IMR-90 (cell line): ENCODE data around the gene KLK1. TPM values are rescaled to one million over a fixed set of nuclear protein-coding genes. Genes with fewer than 3 reads are reported as not detected.

Experiments
- ATAC-seq: fragments of 200-7000 bp; cut with Tn5 transposase; 2 replicates; pipeline ENCODE4 v1.9.1; 2020; ENCODE audit warnings: low read depth, mild to moderate bottlenecking, moderate library complexity
- BruUV-seq: library from RNA; stranded (reverse); fragments of 400-500 nt; replicated peaks from 2 replicates; lab custom pipeline; 2021; lab: Mats Ljungman, UMichigan
- CTCF ChIA-PET: fragments of 300-600 bp; formaldehyde crosslinking; extraction: SDS; loops from one replicate; lab custom pipeline; 2021; ENCODE audit warnings: antibody characterized with exemption; lab: Yijun Ruan, JAX
- POLR2A ChIA-PET: fragments of 300-600 bp; sonication (Branson Sonifier 250); formaldehyde crosslinking; loops from one replicate; lab custom pipeline; 2022; ENCODE audit warnings: antibody characterized with exemption; ENCODE audit not compliant: unreplicated experiment; lab: Charles Lee
- DNase-seq: peaks from one replicate; pipeline ENCODE4 v3.0.0; 2013
- H2AFZ ChIP-seq: replicated peaks from 2 replicates; pipeline ENCODE3; 2013; ENCODE audit warnings: low read length, mild to moderate bottlenecking; ENCODE audit not compliant: poor library complexity
- H2AK5ac ChIP-seq: 2 replicates; pipeline ENCODE4 v1.6.1; 2013; ENCODE audit warnings: low read depth, low read length, inconsistent platforms
- H2AK9ac ChIP-seq: replicated peaks from 2 replicates; pipeline ENCODE3; 2013; ENCODE audit warnings: mild to moderate bottlenecking, low read depth, low read length, moderate library complexity; ENCODE audit not compliant: poor library complexity
- H2BK120ac ChIP-seq: 2 replicates; pipeline ENCODE4 v1.6.1; 2013; ENCODE audit warnings: low read depth, low read length, inconsistent platforms
- H2BK15ac ChIP-seq: 3 replicates; pipeline ENCODE4 v1.6.1; 2013; ENCODE audit warnings: low read depth, low read length, inconsistent platforms
- H2BK20ac ChIP-seq: 2 replicates; pipeline ENCODE4 v1.6.1; 2013; ENCODE audit warnings: low read depth, mild to moderate bottlenecking, inconsistent platforms, low read length, moderate library complexity
- H2BK5ac ChIP-seq: 2 replicates; pipeline ENCODE4 v1.6.1; 2013; ENCODE audit warnings: mild to moderate bottlenecking, low read depth, low read length, inconsistent platforms; ENCODE audit not compliant: poor library complexity, severe bottlenecking
- H3K14ac ChIP-seq: replicated peaks from 2 replicates; pipeline ENCODE4 v1.6.1; 2013; ENCODE audit warnings: low read depth, low read length, inconsistent platforms
- H3K18ac ChIP-seq: 2 replicates; pipeline ENCODE4 v1.6.1; 2013; ENCODE audit warnings: low read depth, low read length, control low read depth
- H3K23ac ChIP-seq: 2 replicates; pipeline ENCODE4 v1.6.1; 2013; ENCODE audit warnings: low read depth, low read length, inconsistent platforms
- H3K27ac ChIP-seq: 2 replicates; pipeline ENCODE4 v1.5.1; 2013; ENCODE audit warnings: mild to moderate bottlenecking, control low read depth, low read length; ENCODE audit not compliant: insufficient read depth
- H3K27me3 ChIP-seq: 2 replicates; pipeline ENCODE4 v1.6.1; 2013; ENCODE audit warnings: low read length; ENCODE audit not compliant: control insufficient read depth, insufficient read depth
- H3K36me3 ChIP-seq: 2 replicates; pipeline ENCODE4 v1.6.1; 2013; ENCODE audit warnings: low read length, mixed read lengths; ENCODE audit not compliant: control insufficient read depth, insufficient read depth
- H3K4ac ChIP-seq: 2 replicates; pipeline ENCODE4 v1.6.1; 2013; ENCODE audit warnings: low read depth, low read length, inconsistent platforms
- H3K4me1 ChIP-seq: 2 replicates; pipeline ENCODE4 v1.6.1; 2013; ENCODE audit warnings: low read length, mixed read lengths; ENCODE audit not compliant: control insufficient read depth, insufficient read depth
- H3K4me2 ChIP-seq: 2 replicates; pipeline ENCODE4 v1.6.1; 2013; ENCODE audit warnings: low read depth, mild to moderate bottlenecking, control low read depth, low read length, moderate library complexity
- H3K4me3 ChIP-seq: 2 replicates; pipeline ENCODE4 v1.5.1; 2013; ENCODE audit warnings: low read depth, mild to moderate bottlenecking, control low read depth, low read length, moderate library complexity; ENCODE audit not compliant: insufficient read depth
- H3K56ac ChIP-seq: 2 replicates; pipeline ENCODE4 v1.6.1; 2013; ENCODE audit warnings: low read length, inconsistent platforms; ENCODE audit not compliant: insufficient read depth; ENCODE audit errors: extremely low read depth
- H3K79me1 ChIP-seq, 2 experiments: 2 replicates each; pipeline ENCODE4 v1.6.1; 2013; ENCODE audit warnings: low read length in 2 of 2, inconsistent platforms in 1 of 2, low read depth in 1 of 2
- H3K9ac ChIP-seq: 2 replicates; pipeline ENCODE4 v1.6.1; 2013; ENCODE audit warnings: low read depth, low read length, control low read depth
- H3K9me1 ChIP-seq: 2 replicates; pipeline ENCODE4 v1.6.1; 2013; ENCODE audit warnings: low read length, inconsistent platforms; ENCODE audit not compliant: insufficient read depth
- H3K9me3 ChIP-seq: 2 replicates; pipeline ENCODE4 v1.6.1; 2013; ENCODE audit warnings: low read length; ENCODE audit not compliant: control insufficient read depth, insufficient read depth
- H4K20me1 ChIP-seq: 2 replicates; pipeline ENCODE4 v1.6.1; 2013; ENCODE audit warnings: low read length, inconsistent platforms; ENCODE audit not compliant: insufficient read depth
- H4K5ac ChIP-seq: 2 replicates; pipeline ENCODE4 v1.6.1; 2013; ENCODE audit warnings: mild to moderate bottlenecking, low read depth, low read length, control low read depth
- H4K8ac ChIP-seq, 2 experiments: 2 replicates each; pipeline ENCODE4 v1.6.1; 2013; ENCODE audit warnings: low read depth in 2 of 2, low read length in 2 of 2, control low read depth in 1 of 2, inconsistent platforms in 1 of 2
- H4K91ac ChIP-seq: 2 replicates; pipeline ENCODE4 v1.6.1; 2013; ENCODE audit warnings: low read depth, low read length, inconsistent platforms; ENCODE audit not compliant: insufficient read depth
- BHLHE40 ChIP-seq: fragments of 150-350 bp; IDR thresholded peaks from 2 replicates; pipeline ENCODE4 v1.6.1; 2016; ENCODE audit warnings: mild to moderate bottlenecking, low read depth, low read length
- CEBPB ChIP-seq: IDR thresholded peaks from 2 replicates; pipeline ENCODE4 v1.6.1; 2012; ENCODE audit warnings: low read depth, low read length, improper control_type of control experiment
- CHD1 ChIP-seq: IDR thresholded peaks from 2 replicates; pipeline ENCODE4 v1.6.1; 2012; ENCODE audit warnings: low read depth, low read length, improper control_type of control experiment
- CTCF ChIP-seq: conservative IDR thresholded peaks from 2 replicates; pipeline ENCODE4 v1.5.1; 2012; ENCODE audit warnings: mild to moderate bottlenecking, low read depth, low read length, improper control_type of control experiment
- ELK1 ChIP-seq: fragments of 150-350 bp; IDR thresholded peaks from 2 replicates; pipeline ENCODE4 v1.6.1; 2016; ENCODE audit warnings: low read depth, mild to moderate bottlenecking, low read length, moderate library complexity, borderline replicate concordance
- FOS ChIP-seq: fragments of 150-350 bp; IDR thresholded peaks from 2 replicates; pipeline ENCODE4 v1.6.1; 2016; ENCODE audit warnings: low read depth, low read length
- MAFK ChIP-seq: IDR thresholded peaks from 2 replicates; pipeline ENCODE4 v1.6.1; 2012; ENCODE audit warnings: low read depth, low read length, improper control_type of control experiment
- MAZ ChIP-seq: IDR thresholded peaks from 2 replicates; pipeline ENCODE4 v1.6.1; 2012; ENCODE audit warnings: low read depth, mild to moderate bottlenecking, low read length, improper control_type of control experiment, moderate library complexity, borderline replicate concordance
- MXI1 ChIP-seq: IDR thresholded peaks from 2 replicates; pipeline ENCODE4 v1.6.1; 2012; ENCODE audit warnings: low read depth, mild to moderate bottlenecking, low read length, moderate library complexity, borderline replicate concordance
- NFE2L2 ChIP-seq: fragments of 150-350 bp; IDR thresholded peaks from 2 replicates; pipeline ENCODE4 v1.6.1; 2016; ENCODE audit warnings: low read depth, mild to moderate bottlenecking, low read length
- POLR2A ChIP-seq: IDR thresholded peaks from 2 replicates; pipeline ENCODE4 v1.6.1; 2012; ENCODE audit warnings: mild to moderate bottlenecking, low read depth, low read length
- RAD21 ChIP-seq: IDR thresholded peaks from 2 replicates; pipeline ENCODE4 v1.6.1; 2012; ENCODE audit warnings: low read length, improper control_type of control experiment
- RCOR1 ChIP-seq: IDR thresholded peaks from 2 replicates; pipeline ENCODE4 v1.6.1; 2012; ENCODE audit warnings: mild to moderate bottlenecking, low read length, improper control_type of control experiment; ENCODE audit not compliant: insufficient replicate concordance
- RFX5 ChIP-seq: IDR thresholded peaks from 2 replicates; pipeline ENCODE4 v1.8.0; 2012; ENCODE audit warnings: low read depth, mild to moderate bottlenecking, low read length, moderate library complexity
- SMC3 ChIP-seq: fragments of 150-350 bp; IDR thresholded peaks from 2 replicates; pipeline ENCODE4 v1.6.1; 2016; ENCODE audit warnings: low read depth, mild to moderate bottlenecking, antibody characterized with exemption, low read length, moderate library complexity
- USF2 ChIP-seq: fragments of 150-350 bp; IDR thresholded peaks from 2 replicates; pipeline ENCODE4 v1.6.1; 2017; ENCODE audit warnings: mild to moderate bottlenecking, antibody characterized with exemption, low read length, low read depth
- WGBS, 2 experiments: methylation state at CpG; one replicate each; pipeline versions ENCODE4 v1.1.5 to v1.1.7; 2013; ENCODE audit warnings: missing lambda C conversion rate in 2 of 2; ENCODE audit not compliant: insufficient read length in 1 of 2; ENCODE audit errors: extremely low coverage in 2 of 2; 5-methylcytosine and 5-hydroxymethylcytosine counted together
- dilution Hi-C: fragments of 300-500 bp; cut with HindIII; formaldehyde crosslinking; loops from one replicate; pipeline ENCODE4 v1.14.3; 2018; ENCODE audit warnings: low sequenced_read_pairs; ENCODE audit not compliant: unreplicated experiment
- in situ Hi-C: fragments of 300-500 bp; cut with MboI; formaldehyde crosslinking; loops from 3 replicates; pipeline ENCODE4 v1.14.3; 2019; ENCODE audit warnings: low sequenced_read_pairs, inconsistent platforms, mixed read lengths
- intact Hi-C: fragments of 100-400 bp; cut with micrococcal nuclease; formaldehyde crosslinking; loops from 2 replicates; pipeline ENCODE4 v1.10.0; 2022
- polyA plus RNA-seq, 3 experiments: library from polyadenylated mRNA; depleted of rRNA; stranded (reverse); fragments of >200 nt; gene quantifications; 2 replicates each; pipeline ENCODE4 v1.2.3, GENCODE V29; 2012; ENCODE audit warnings: low replicate concordance in 1 of 3
- total RNA-seq: library from RNA; depleted of rRNA; stranded (reverse); fragments of >200 nt; gene quantifications from 2 replicates; pipeline ENCODE4 v1.2.3, GENCODE V29; 2012

Gene KLK1
- total and polyA plus RNA-seq, 2 of the 4 experiments (the other 2 are of a cell fraction) = not detected

GRCh38 chr19:50791594-50792271 is 31.9 kb downstream of the KLK1 start:
- in situ Hi-C loops (no loop called here), intact Hi-C loops (no loop called here), dilution Hi-C loops (no loop called here)
- Histone ChIP-seq H3K18ac (no peak overlapping the region), H3K27ac (no peak overlapping the region), H3K4me2 (no peak overlapping the region), H3K23ac (no peak overlapping the region), H4K20me1 (peaks cover 29% of the 10 kb centered on the region), H2BK15ac (no peak overlapping the region), H4K5ac (no peak overlapping the region), H3K9me1 (peaks cover 3% of the 10 kb centered on the region), H2AK5ac (no peak overlapping the region), H2AFZ (no peak overlapping the region), H3K9me3 (no peaks in the 10 kb centered on the region), H4K91ac (no peak overlapping the region), H3K9ac (no peak overlapping the region), H2AK9ac (no peak overlapping the region), H3K36me3 (peaks cover 3% of the 10 kb centered on the region; the same call in 1 of the 2 replicates), H3K4me3 (no peak overlapping the region), H2BK5ac (no peak overlapping the region), H3K14ac (no peak overlapping the region), H3K56ac (no peak overlapping the region), H3K4me1 (no peaks in the 10 kb centered on the region), H3K79me1 (no peaks in the 10 kb centered on the region), H2BK120ac (no peak overlapping the region), H3K27me3 (no peaks in the 10 kb centered on the region), H2BK20ac (no peak overlapping the region), H4K8ac (no peak overlapping the region), H3K4ac (no peak overlapping the region)
- no peak for TF ChIP-seq RCOR1
- TF ChIP-seq ELK1 = no peak
- TF ChIP-seq POLR2A = no peak
- TF ChIP-seq BHLHE40 = no peak
- TF ChIP-seq RAD21 = no peak
- no peak for TF ChIP-seq SMC3
- TF ChIP-seq MXI1 = no peak
- no peak for TF ChIP-seq CTCF
- no peak for TF ChIP-seq USF2
- no peak for TF ChIP-seq CHD1
- TF ChIP-seq RFX5 = no peak
- TF ChIP-seq NFE2L2 = no peak
- TF ChIP-seq FOS = no peak
- no peak for TF ChIP-seq CEBPB
- no peak for TF ChIP-seq MAFK
- no peak for TF ChIP-seq MAZ
- no TSS peak for BruUV-seq
- CTCF ChIA-PET = no interaction called here
- WGBS, 2 experiments = 79% methylated on average over 23 of the region's 47 CpGs; no CpG with 5 or more reads in 1 of the 2 experiments
- DNase-seq (no peak), ATAC-seq (no peak)
- POLR2A ChIA-PET = no interaction called here
